GM18909 (cell line): ENCODE measurements around the gene ST6GALNAC3.

Experiments used
- ATAC-seq: cut with Tn5 transposase; IDR thresholded peaks from one replicate; pipeline ENCODE4 v1.9.1; 2021; ENCODE audit warnings: mild to moderate bottlenecking; ENCODE audit not compliant: unreplicated experiment, poor library complexity

ST6GALNAC3 gene

DNA sequence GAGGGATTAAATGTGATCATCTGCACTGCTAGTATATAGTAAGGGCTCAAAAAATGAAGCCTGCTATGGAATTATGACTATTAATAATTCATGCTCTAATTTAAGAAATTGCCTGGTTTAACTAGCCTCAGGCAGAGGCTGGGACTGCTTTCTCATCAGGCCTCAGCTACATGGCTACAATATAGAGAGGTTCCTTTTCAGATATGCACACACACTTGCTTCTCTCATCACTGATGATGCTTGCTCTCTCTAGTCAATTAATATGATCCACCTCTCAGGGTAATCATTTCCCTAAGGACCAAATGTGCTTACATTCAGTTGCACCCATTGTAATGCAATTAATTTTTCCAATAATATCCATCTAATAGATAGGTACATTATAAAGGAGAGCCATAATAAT, 467.8 kb downstream of the ST6GALNAC3 start:
- no peak for ATAC-seq

DNA sequence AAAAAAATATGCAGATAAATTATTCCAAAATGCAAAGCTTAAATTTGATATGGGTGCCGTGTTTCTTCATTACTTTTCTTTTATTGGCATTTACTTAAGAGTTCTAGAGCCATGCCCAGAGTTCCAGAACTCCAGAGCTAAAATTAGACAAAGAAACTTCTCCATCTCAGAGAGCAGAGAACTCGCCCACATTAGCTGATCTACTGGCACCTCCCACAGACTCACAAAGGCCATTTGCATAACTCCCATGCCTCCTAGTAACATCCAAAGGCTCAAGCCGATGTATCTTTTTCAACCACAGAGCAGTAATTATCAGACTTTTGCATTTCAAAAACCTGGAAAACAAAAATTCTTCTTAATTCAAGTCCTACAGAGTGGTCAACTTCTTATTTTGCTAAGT, 468.9 kb downstream of the ST6GALNAC3 start:
- no peak for ATAC-seq

DNA sequence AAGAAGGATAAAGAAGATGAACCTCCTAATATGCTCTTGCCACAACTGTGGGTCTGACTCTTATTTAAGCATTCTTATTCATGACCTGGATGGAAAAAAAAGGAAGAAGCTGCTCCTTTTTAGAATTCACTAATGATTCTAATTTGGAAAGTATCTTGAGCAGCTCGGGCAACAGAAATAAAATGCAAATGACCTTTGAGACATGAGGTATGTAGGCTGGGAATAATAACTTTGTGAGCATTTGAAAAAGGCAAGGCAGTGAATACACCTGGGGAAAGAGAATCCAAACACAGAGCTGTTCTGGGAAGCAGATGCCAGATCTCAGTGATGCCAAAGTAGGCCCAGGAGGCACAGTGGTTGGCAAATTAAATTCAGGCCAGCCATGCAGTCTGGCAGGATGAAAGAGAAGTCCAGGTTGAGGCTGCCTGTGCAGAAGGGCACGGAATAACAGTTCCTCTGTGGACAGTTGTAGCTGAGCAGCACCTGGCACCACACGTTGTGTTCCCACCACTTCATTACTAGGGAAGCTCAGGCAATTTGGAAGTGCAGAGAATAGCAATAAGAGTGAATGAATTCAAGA, 471.9 kb downstream of the ST6GALNAC3 start:
- ATAC-seq, result no peak

DNA sequence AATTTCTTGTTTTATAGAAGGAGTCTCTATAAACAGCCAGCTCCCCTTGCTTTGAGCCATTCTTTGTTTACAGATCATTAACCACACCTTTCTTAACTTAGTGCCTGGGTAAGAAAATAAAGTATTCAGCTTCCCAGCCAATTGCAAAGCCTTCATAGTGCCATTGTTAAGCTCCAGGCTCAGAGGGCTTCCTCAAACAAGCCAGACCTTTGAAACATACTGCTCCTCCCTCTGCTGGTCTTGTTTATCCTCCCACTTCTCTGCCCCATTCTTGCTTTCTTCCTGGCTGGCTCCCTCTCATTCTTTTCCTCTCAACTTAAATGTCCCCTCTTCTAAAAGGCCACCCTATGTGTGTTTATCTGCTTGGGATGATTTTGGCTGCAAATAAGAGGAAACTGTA, 473.4 kb downstream of the ST6GALNAC3 start:
- ATAC-seq, result no peak

DNA sequence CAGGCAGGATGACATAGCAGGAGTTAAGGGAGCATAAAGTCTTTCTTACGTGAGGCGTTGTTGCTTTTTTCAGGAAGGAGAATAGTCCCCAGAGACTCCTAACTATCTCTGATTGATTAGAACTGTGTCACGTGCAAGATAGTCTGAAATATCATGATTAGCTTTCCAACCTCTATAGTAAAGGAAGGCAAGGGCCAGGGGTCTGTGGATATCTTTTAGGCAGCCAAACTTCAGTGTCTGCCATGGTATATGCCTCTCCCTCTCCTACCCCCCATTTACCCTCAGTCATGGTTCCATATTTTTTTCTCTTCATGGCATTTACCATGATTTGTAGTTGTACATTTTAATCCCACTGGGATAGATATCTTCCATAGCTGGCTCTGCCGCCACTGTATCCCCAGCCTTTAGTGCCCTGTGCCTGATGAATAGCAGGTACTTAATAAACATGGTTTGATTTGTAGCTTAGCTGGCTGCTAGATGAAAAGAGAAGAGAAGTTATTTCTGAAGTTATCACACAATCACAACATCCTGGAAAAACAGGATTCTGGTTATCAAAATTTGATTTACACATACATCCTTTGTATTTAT, 474.1 kb downstream of the ST6GALNAC3 start:
- no peak for ATAC-seq

DNA sequence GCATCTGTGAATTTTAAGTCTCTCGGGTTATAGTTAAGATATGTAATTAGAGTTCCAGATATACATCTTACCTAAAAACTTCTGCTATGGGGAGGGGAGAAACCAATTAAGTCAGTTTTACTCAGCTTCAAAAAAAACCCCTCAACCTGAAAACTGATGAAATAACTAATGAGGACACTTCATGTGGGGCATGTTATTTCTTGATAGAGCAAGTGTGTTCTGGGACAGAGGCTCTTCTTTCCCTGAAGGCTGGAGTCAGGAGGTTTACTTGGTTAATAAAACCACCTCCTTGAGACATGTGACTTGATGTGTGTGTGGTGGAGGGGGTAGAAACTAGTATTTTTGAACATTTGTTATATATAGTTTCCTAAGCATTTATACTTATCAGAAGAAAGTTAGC, 479.7 kb downstream of the ST6GALNAC3 start:
- ATAC-seq, result no peak

DNA sequence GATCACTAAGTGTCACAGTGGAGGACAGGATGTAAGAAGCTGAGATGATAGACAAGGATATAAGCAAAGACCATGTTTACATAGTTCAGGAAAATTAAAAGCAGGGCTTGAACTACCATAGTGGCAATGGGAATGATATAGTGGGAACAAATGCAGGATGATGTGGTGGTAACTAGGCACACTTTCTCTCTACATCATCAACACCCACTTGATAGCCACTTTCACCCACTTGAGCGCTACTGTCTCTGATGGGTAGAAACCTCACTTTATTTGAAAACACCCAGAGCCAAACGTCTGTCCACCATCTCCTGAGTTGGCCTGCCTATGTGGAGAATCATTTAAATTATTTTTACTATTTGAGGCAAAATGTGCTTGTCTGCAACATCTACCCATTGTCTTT, 487.7 kb downstream of the ST6GALNAC3 start:
- no peak for ATAC-seq

DNA sequence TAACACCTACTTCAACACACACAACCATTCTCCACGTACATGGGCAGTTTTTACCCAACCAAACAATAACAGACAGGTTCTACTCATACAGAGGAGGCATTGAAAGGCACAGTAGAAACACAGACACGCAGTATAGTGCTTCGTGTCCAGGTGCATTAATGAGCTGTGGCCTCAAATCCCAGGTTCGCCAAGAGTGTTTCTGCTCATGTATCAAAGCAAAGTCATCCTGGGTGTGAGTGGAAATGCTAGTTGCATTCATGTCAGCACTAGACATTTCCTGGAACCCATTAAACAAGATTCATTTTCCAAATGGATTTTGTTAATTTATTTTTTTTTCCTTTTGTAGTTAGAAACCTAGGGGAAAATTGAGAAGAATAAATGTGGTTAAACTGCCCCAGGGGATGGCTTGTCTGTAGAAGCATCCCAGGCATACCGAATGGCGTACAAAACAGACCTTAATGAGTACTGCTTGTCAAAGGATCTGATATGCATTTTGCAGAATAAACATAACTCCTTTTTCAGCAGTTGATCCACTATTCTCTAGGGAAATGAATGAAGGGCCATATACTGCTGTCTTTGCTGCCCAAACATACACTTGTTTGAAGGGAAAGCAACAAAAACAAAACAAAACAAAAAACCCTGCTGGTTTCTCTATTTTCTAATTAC, 494.2 kb downstream of the ST6GALNAC3 start:
- ATAC-seq, result no peak

DNA sequence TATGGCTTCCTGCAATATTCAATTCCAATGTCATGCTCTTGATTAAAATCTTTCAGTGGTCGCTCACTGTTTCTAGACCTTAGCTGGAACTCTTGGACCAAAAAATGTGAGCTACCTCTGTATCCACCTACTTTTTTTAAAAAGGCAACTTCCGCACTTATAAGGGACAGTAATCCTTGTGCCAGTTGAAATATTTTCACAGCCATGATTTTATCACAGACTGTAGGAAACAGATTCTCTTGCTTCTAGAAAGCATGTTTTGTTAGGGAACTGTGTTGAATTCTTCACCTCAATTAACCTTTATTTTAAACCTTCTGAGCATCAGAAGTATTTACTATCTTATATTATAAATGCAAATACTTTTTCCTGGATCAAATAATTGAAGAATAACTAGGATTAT, 496.7 kb downstream of the ST6GALNAC3 start:
- no peak for ATAC-seq

DNA sequence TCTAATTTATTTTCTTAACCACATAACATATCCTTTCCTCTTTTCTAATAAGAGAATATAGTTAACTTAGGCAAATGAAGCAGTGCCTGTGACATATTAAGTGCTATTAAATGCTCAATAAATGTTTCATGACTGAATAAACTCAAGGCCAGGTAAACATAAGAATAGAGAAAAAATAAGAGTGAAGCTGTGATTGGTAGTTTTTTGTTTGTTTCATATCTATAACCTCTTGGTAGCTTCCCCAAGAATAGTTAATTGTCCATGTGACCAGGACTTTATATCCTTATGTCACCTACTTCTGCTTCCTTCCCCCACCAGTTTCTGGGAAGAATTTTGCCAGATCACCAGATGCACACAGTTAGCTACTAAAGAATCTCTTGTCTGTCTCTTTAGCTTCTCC, 497.7 kb downstream of the ST6GALNAC3 start:
- ATAC-seq, result no peak

DNA sequence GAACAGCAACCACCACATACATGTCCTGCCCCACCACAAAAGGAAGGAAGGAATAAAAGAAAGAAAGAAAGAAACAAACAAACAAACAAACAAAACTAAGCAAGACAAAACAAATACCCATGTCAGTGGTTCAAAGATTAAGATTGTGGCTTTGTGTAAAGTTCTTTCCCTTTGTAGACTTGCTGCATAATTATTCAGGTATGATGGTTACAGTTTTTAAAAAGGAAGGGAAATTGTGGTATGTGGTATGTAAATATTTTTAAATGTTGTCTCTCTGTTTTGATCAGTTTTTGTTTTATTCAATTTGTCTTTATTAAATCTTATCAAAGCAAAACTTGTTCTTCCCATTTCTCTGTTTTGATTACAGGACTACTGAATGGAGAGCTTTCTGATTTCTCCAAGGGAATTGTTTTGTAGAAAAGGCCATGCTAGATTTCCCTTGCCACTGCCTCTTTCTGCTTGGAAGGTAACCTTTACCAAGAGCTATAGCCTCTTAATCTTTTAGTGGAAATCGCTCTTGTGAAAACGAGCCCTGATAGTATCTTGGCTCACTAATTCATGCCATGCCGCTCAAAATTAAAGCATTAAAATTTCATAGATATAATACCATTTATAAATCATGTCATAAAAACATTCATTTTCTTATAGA, 502.5 kb downstream of the ST6GALNAC3 start:
- ATAC-seq, result no peak

DNA sequence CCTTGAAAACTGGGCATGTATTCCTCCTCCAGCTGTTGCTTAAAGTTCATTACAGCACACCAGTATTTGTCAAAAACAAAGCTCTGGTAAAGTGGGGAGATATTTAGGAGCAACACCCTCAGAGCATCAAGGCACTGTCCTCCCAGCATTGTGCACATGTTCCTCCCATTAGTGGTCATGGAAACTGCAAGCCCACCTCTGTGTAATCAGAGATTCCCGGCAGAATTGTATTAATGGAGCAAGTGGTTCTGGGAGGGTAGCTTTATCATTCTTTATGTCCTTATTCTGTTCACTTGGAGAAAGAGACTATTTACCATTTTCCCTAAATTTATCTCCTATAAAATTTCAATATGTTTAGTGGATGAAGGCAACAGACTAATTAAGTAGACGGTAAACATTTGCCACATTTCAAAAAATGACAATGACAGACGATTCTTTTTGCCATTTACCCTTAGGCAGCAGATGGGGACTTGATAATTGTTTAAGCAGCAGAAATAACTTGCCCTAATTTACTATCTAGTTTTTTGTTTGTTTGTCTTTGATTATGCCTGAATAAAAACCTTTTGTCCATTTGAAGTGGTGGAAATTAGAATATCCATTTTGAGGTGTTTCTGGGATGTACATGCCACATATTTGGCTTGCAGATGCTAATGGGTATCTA, 503.1 kb downstream of the ST6GALNAC3 start:
- no peak for ATAC-seq

DNA sequence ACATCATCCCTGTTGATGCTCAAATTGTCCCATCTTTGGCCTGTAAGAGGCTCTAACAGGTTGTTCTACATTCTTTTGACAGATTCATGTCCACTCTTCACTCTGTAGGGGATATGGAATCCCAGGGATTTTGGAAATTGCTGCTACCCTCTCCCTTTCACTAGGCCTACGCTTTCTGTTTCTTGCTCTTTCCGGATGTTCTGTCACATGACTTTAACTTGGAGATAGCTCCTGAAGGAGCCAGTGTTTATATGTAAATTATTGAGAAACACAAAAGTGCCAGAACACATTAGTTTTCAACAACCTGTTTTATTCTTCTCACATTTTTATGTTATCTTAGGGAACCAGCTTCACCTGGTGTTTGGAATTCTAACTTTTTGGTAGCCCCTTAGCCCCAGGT, 505.7 kb downstream of the ST6GALNAC3 start:
- no peak for ATAC-seq

DNA sequence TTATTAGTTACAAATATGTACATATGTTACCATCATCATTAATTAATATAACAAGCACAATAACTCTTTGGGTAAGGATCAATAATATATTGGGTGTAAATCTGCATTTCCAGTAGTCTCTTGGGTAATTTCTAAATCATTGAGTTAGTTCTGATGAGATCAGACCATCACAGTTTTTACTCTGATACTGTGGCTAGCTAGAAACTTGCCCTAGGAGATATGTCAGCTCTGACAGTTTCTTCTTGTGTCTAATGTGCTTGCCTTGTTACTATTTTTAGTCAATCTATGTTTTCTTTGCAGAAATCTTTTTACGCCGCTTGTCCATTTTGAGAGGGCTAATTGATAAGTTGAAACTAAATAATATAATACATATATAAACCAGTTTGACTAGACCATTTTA, 507.2 kb downstream of the ST6GALNAC3 start:
- ATAC-seq, result no peak

DNA sequence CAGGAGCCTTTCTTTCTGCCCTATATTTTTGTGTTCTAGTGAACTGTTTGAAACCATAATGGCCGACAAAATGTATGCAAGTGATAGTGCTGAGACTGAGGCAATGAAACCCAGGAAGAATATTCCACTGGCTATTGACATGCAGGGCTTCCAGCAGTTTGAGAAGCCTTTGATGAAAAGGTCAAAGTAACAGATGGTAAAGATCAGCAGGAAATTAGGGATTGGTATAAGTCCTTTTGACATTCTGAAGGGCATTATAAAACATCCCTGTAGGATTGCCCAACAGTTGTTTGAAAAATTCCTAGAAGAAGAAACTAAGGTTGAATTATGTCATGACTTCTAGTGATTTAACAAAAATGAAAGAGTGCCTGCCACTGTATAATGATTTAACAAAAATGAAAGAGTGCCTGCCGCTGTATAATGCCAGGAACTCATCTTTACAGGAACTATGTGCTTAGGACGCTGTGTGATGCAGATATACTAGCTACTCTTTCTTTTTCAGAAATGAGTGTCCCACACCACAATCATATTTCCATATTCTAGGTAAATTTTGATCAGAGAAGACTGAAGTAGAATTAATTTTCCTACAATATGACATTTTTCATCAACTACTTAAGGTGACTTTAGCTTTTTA, 508.8 kb downstream of the ST6GALNAC3 start:
- ATAC-seq, result no peak

DNA sequence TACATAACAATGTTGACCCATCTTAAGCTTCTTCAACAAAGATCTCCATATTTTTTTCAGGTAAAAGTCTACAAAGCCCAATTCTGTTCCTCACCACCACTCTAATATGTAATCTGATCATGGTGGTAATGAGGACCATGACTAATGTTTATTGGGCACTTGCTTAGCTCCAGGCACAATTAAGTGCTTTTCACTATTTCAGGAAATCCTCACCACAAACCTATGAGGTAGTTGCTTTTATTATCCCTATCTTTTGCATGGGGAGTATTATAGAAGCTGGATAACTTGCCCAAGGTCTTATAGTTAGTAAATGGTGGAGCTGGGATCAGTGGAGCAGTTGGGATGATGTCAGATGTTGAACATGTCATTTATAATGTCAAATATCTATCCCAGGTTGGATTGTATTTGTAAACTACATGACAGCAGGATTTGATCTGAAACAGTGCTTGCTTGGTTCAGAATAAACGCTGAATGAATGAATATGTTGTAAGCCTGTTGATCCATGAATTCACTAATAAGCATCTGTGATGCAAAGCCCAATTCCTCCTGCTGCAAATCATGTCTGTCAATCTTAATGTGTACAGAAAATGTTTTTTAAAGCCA, 509.4 kb downstream of the ST6GALNAC3 start:
- ATAC-seq, result no peak

DNA sequence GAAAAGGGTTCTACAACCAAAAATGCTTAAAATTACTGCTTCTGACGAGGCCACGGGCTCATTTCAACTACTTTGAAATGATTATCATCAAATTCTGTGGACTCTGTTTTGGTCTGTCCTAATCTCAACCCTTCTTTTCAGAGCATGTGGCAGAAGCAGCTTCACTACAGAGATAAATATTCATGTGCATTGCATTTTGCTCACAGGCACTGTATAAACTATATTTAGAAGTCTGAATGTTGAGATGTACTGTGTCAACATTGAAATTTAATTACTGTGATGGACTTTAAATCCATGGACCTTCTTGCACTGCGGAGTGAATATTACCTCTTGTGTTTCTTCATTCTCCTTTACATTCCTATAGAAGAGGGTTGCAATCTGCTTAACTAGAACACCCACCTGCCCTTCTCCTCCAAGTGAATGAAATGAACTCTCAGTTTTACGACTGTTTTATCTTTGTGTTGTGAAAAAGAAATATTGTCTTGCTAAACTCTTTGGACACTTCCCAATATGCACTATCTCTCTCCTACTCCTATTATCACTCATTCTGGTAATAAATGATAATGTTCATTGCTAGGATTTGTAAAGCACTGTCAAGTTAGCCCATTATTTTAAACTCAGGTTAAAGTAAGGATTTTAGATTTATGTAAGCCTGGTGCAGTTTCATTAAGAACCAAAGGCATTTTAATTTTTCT, 511.6 kb downstream of the ST6GALNAC3 start:
- ATAC-seq, result no peak

DNA sequence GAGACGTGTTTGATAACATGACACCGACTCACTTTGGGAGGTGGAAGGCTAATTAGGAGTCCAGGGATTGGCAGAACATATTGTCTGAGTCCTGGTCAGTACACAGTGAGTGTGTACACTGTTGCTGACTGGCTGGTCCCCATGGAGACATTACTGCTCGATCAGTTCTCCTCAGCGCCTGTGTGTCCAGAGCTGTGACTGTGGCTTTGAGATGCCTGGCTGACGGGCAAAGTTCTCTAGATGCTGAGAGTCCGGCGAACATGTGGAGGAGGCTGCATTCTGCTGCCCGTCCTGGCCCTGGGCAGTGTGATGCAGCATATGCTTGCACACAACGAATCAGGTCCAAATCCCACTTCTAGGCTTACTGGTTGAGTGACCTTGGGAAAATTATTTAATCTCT, 512.7 kb downstream of the ST6GALNAC3 start:
- no peak for ATAC-seq

DNA sequence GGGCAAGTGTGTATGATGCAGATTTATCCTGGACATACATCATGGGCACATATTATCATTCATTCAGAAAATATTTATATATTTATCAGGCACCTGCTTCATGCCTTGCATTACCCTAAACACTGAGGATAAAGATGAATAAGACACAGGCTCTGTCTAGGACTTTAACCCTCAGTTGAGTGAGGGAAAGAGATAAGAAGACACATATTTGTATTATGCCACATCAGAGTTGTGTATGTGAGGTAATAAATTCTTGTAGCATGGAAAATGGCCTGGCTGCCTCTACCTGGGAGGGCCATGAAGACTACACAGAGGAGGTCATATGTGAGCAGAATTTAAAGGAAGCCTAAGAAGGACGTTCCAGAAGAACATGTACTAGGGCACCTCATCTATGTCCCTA, 516.9 kb downstream of the ST6GALNAC3 start:
- ATAC-seq, result no peak

DNA sequence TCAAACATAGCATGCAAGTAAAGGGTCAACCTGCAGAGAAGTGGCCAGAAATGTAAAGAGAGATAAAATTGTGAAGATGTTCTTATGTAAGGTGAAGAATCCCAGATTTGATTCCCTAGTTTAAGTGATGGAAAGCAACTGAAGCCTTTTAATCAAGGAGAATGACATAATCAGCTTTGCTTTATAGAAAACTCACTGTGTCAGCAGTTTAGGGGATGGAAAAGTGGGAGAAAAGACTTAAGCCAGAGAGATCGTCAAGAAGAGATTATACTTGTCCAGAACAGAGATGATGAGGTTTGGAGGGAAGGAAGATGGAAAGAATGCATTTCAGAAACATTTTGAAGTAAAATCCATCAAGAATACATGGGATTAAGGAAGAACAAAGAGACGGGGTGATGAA, 517.4 kb downstream of the ST6GALNAC3 start:
- ATAC-seq, result no peak
